ENCODE measurements around the gene LMTK2. TPM values are rescaled to one million over a fixed set of nuclear protein-coding genes. Genes with fewer than 3 reads are reported as not detected.

LMTK2 gene
- total RNA-seq, 2 experiments from 2014 or later = 30.3 to 31.7 TPM

DNA sequence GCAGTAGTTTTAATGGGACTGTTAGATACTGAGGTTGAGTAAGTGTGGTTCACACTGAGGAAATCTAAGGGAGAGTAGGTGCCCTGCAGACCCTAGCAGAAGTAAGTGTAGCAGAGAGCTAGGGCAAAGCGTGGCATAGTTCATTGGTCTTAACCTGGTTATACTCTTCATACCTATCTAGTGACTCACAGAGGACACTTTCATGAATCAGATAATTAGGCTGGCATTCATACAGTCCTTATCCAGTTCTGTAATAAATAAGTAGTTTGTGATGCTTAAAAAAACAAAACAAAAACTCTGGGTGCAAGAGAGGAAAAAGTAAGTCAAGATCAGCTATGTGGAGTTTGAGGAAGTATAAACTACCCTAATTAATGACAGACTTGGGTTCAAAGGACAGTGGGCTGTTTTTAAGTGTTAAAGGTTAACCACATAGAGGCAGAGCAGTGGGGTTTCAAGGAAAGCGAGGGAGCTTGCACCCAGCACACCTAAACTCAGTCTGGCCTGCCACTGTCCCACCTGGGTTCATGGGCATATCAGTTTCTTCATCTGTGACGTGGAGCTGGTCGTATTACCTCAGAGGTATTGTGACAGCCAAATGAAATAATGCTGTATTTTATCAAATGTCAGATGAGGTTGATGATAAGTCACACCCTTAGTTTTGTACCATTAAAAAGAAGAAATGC is 27.1 kb downstream of the LMTK2 start:
- Histone ChIP-seq H3K9me3 (ENCODE audit: control insufficient read depth in 1 of 2, insufficient read depth in 1 of 2, low read length in 2 of 2) (no peaks in the 10 kb centered on the region), H3K4me1 (ENCODE audit: insufficient read depth, low read length) (peaks cover 25% of the 10 kb centered on the region), H3K36me3 (ENCODE audit: insufficient read depth, low read length) (peaks cover 16% of the 10 kb centered on the region), H3K27ac (ENCODE audit: low read depth in 1 of 2, low read length in 2 of 2) (no peak overlapping the region), H3K4me3 (ENCODE audit: low read length) (no peak overlapping the region), H3K27me3 (ENCODE audit: control insufficient read depth in 1 of 2, insufficient read depth in 2 of 2, low read length in 2 of 2) (no peaks in the 10 kb centered on the region)
- H3K4me3 Mint-ChIP-seq = no peak overlapping the region
- peaks cover 57% of the 10 kb centered on the region for H3K4me1 Mint-ChIP-seq (ENCODE audit: low read depth)
- peak in 1 of 14 experiments; percentile 5 for DNase-seq
- peaks cover 36% of the 10 kb centered on the region for H3K36me3 Mint-ChIP-seq (ENCODE audit: low read depth)
- H3K9me3 Mint-ChIP-seq = no peaks in the 10 kb centered on the region
- TF ChIP-seq, protein P1, sequence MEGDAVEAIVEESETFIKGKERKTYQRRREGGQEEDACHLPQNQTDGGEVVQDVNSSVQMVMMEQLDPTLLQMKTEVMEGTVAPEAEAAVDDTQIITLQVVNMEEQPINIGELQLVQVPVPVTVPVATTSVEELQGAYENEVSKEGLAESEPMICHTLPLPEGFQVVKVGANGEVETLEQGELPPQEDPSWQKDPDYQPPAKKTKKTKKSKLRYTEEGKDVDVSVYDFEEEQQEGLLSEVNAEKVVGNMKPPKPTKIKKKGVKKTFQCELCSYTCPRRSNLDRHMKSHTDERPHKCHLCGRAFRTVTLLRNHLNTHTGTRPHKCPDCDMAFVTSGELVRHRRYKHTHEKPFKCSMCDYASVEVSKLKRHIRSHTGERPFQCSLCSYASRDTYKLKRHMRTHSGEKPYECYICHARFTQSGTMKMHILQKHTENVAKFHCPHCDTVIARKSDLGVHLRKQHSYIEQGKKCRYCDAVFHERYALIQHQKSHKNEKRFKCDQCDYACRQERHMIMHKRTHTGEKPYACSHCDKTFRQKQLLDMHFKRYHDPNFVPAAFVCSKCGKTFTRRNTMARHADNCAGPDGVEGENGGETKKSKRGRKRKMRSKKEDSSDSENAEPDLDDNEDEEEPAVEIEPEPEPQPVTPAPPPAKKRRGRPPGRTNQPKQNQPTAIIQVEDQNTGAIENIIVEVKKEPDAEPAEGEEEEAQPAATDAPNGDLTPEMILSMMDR (IDR thresholded peaks at IDR 0.05) = no peak
- ChIA-PET POLR2A (no interaction called here), CTCF (interaction anchor here (1.1 to 1.6 kb wide), 3 partner anchors 28 to 161 kb away, joined by 3 to 4 read pairs (median 4); no protein-coding TSS in a partner anchor)
- intact Hi-C loops (cut with DNase I, micrococcal nuclease) = loop anchor here in 1 of 2 experiments (1.0 kb wide), 1 partner anchor 27 kb away; the partner anchor contains the start of gene LMTK2
- no peaks in the 10 kb centered on the region for H3K27me3 Mint-ChIP-seq
- no peak overlapping the region for H3K27ac Mint-ChIP-seq
- no peak for ATAC-seq (ENCODE audit: poor library complexity)

DNA sequence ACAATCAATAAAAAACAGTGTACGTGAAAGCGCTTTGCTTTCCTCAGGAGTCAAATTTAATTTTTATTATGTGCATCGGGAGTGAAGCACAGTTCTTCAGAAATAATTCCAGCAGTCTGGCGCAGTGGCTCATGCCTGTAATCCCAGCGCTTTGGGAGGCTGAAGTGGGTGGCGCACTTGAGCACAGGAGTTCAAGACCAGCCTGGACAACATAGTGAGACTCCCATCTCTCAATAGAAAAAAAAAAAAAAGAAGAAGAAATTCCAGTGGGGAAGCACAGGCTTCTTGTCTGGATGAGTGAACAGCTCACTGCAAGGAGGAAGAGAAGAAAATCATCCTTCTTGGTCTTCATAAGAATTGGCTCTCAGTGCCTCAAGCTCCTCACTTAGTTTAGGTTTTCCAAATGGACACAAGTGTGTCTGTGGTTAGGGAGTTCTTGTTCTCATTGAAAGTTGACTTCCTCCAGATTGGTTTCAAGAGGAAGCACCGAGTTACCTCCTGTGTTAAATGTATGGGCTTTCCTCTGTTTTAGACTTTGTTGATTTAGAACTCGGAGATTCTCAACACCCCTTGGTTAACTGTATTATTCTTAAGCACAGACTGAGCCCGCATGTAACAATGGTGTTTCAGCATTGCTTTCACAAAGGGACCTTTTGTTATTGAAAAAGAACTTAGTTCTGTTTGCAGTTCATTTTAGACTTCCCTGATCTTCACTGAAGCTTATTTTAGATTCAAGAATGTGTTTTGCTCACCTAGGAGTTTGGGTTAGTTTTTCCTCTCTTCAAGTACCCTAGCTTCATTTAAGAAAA is 28.0 kb downstream of the LMTK2 start:
- POLR2A ChIA-PET = no interaction called here

DNA sequence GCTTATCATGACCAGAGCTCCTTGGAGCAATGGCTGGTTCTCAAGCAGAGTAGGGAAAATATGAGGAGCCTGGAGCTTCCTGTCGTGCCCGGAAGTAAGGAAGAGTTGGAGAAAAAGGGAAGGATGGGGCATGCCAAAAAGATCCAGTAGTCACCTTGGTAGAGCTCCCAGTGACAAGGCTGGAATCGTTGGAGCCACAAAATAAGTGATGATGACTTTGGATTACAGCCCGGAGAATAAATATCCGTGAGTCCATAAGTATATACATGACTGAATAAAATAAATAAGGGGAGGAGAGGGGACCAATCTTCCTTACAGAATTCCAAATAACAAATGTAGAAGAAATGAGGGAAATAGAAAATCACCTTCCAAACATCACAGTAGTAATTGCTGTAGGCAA is 29.3 kb downstream of the LMTK2 start:
- Histone ChIP-seq H3K36me3 (ENCODE audit: insufficient read depth, low read length) (peaks cover 25% of the 10 kb centered on the region), H3K4me1 (ENCODE audit: insufficient read depth, low read length) (peaks cover 21% of the 10 kb centered on the region), H3K27me3 (ENCODE audit: control insufficient read depth in 1 of 2, insufficient read depth in 2 of 2, low read length in 2 of 2) (no peaks in the 10 kb centered on the region), H3K4me3 (ENCODE audit: low read length) (no peak overlapping the region), H3K27ac (ENCODE audit: low read depth in 1 of 2, low read length in 2 of 2) (no peak overlapping the region), H3K9me3 (ENCODE audit: control insufficient read depth in 1 of 2, insufficient read depth in 1 of 2, low read length in 2 of 2) (no peaks in the 10 kb centered on the region)
- Mint-ChIP-seq H3K4me3 (no peak overlapping the region), H3K27me3 (no peaks in the 10 kb centered on the region), H3K4me1 (ENCODE audit: low read depth) (peaks cover 39% of the 10 kb centered on the region), H3K36me3 (ENCODE audit: low read depth) (peaks cover 51% of the 10 kb centered on the region), H3K27ac (no peak overlapping the region), H3K9me3 (no peaks in the 10 kb centered on the region)
- intact Hi-C loops (cut with DNase I, micrococcal nuclease) = no loop called here
- TF ChIP-seq, protein P1 (IDR thresholded peaks at IDR 0.05) = no peak
- no peak for ATAC-seq (ENCODE audit: poor library complexity)
- POLR2A ChIA-PET = no interaction called here
- CTCF ChIA-PET = no interaction called here
- DNase-seq = no peak

More for the DNA sequence above, 28.0 kb downstream of the LMTK2 start:
- TF ChIP-seq, protein P1 (IDR thresholded peaks at IDR 0.05) = no peak
- CTCF ChIA-PET = interaction anchor here (1.5 kb wide), 1 partner anchor 34 kb away, joined by 4 read pairs; no protein-coding TSS in a partner anchor
- ATAC-seq (ENCODE audit: poor library complexity) = no peak
- intact Hi-C loops (cut with DNase I, micrococcal nuclease) = no loop called here
- Histone ChIP-seq H3K9me3 (ENCODE audit: control insufficient read depth in 1 of 2, insufficient read depth in 1 of 2, low read length in 2 of 2) (no peaks in the 10 kb centered on the region), H3K27ac (ENCODE audit: low read depth in 1 of 2, low read length in 2 of 2) (no peak overlapping the region), H3K36me3 (ENCODE audit: insufficient read depth, low read length) (peaks cover 22% of the 10 kb centered on the region), H3K27me3 (ENCODE audit: control insufficient read depth in 1 of 2, insufficient read depth in 2 of 2, low read length in 2 of 2) (no peaks in the 10 kb centered on the region), H3K4me1 (ENCODE audit: insufficient read depth, low read length) (peaks cover 25% of the 10 kb centered on the region), H3K4me3 (ENCODE audit: low read length) (no peak overlapping the region)
- Mint-ChIP-seq H3K27me3 (no peaks in the 10 kb centered on the region), H3K27ac (no peak overlapping the region), H3K36me3 (ENCODE audit: low read depth) (peaks cover 42% of the 10 kb centered on the region), H3K4me3 (no peak overlapping the region), H3K4me1 (ENCODE audit: low read depth) (peaks cover 53% of the 10 kb centered on the region), H3K9me3 (no peaks in the 10 kb centered on the region)
- DNase-seq = no peak

Measured in CD4-positive, alpha-beta T cell (primary cell).